Panc1 (cell line): ENCODE results near the gene CD300E. TPM values are rescaled to one million over a fixed set of nuclear protein-coding genes. Genes with fewer than 3 reads are reported as not detected.

Experiments used
- ATAC-seq: fragments of 200-7000 bp; cut with Tn5 transposase; 2 replicates; pipeline ENCODE4 v1.9.1; 2020; ENCODE audit warnings: mild to moderate bottlenecking, moderate library complexity
- BruUV-seq: library from RNA; stranded (reverse); fragments of 400-500 nt; replicated peaks from 2 replicates; lab custom pipeline; 2021; lab: Mats Ljungman, UMichigan
- CTCF ChIA-PET: fragments of 300-600 bp; sonication (Branson Sonifier 250); formaldehyde crosslinking; loops from one replicate; lab custom pipeline; 2022; ENCODE audit warnings: antibody characterized with exemption; lab: Charles Lee
- POLR2A ChIA-PET: fragments of 300-600 bp; sonication (Branson Sonifier 250); formaldehyde crosslinking; loops from one replicate; lab custom pipeline; 2022; ENCODE audit warnings: antibody characterized with exemption; lab: Charles Lee
- DNase-seq: peaks from one replicate; pipeline ENCODE4 v3.0.0-alpha.2; 2010; ENCODE audit warnings: low read depth, low spot score
- H3K27ac ChIP-seq: 2 replicates; pipeline ENCODE4 v1.5.1; 2011; ENCODE audit warnings: mild to moderate bottlenecking, low read length, inconsistent platforms
- H3K27me3 ChIP-seq: fragments of 200-500 bp; sonication (Bioruptor generic); 2 replicates; pipeline ENCODE4 v1.6.0; 2014; ENCODE audit warnings: low read length, inconsistent platforms; ENCODE audit not compliant: control insufficient read depth, insufficient read depth
- H3K36me3 ChIP-seq: fragments of 200-500 bp; sonication (Bioruptor generic); 2 replicates; pipeline ENCODE4 v1.5.1; 2014; ENCODE audit warnings: inconsistent platforms, mild to moderate bottlenecking, low read length, moderate library complexity; ENCODE audit not compliant: control insufficient read depth, insufficient read depth
- H3K4me1 ChIP-seq: 2 replicates; pipeline ENCODE4 v1.5.1; 2011; ENCODE audit warnings: inconsistent platforms, mild to moderate bottlenecking, low read length, moderate library complexity; ENCODE audit not compliant: control insufficient read depth, insufficient read depth
- H3K4me3 ChIP-seq, 2 experiments: 2 replicates each; pipeline ENCODE4 v1.5.1; 2011 to 2012; ENCODE audit warnings: low read depth in 2 of 2, low read length in 2 of 2, mild to moderate bottlenecking in 2 of 2, inconsistent platforms in 1 of 2, moderate library complexity in 1 of 2
- H3K9me3 ChIP-seq: fragments of 200-500 bp; sonication (Bioruptor generic); 2 replicates; pipeline ENCODE4 v1.5.1; 2014; ENCODE audit warnings: low read depth, mild to moderate bottlenecking, inconsistent platforms, low read length, moderate library complexity; ENCODE audit not compliant: control insufficient read depth, insufficient read depth
- CTCF ChIP-seq: fragments of 450-650 bp; IDR thresholded peaks from 2 replicates; pipeline ENCODE4 v1.5.1; 2017; ENCODE audit warnings: mild to moderate bottlenecking
- POLR2AphosphoS5 ChIP-seq: IDR thresholded peaks from 2 replicates; pipeline ENCODE4 v1.6.1; 2012; ENCODE audit warnings: mild to moderate bottlenecking, low read depth, low read length, moderate library complexity
- REST ChIP-seq, 2 experiments: IDR thresholded peaks; 2 replicates each; pipeline ENCODE4 v1.6.1; 2011 to 2012; ENCODE audit warnings: low read depth in 2 of 2, control low read depth in 1 of 2, low read length in 1 of 2, mild to moderate bottlenecking in 1 of 2, moderate library complexity in 1 of 2; ENCODE audit not compliant: insufficient read depth in 1 of 2
- SIN3A ChIP-seq: IDR thresholded peaks from 2 replicates; pipeline ENCODE4 v1.6.1; 2012; ENCODE audit warnings: low read depth, mild to moderate bottlenecking, low read length, moderate library complexity, borderline replicate concordance; ENCODE audit not compliant: insufficient read depth
- TCF7L2 ChIP-seq: IDR thresholded peaks from 2 replicates; pipeline ENCODE4 v1.6.1; 2011; ENCODE audit warnings: mild to moderate bottlenecking, low read depth, low read length, inconsistent platforms
- in situ Hi-C: cut with HindIII; loops from 2 replicates; pipeline ENCODE4 v1.10.0; 2016; ENCODE audit warnings: low sequenced_read_pairs, low pct_unique_long_range_greater_than_20kb
- intact Hi-C: fragments of 100-400 bp; cut with micrococcal nuclease; formaldehyde crosslinking; loops from one replicate; pipeline ENCODE4 v1.10.0; 2022; ENCODE audit not compliant: unreplicated experiment
- total RNA-seq: library from RNA; stranded (reverse); gene quantifications from one replicate; pipeline ENCODE4 v1.2.1, GENCODE V29; 2021; ENCODE audit not compliant: unreplicated experiment

The CD300E gene
- total RNA-seq, 1 experiment from 2014 or later = not detected

GRCh38 chr17:74616696-74617095 is 6.8 kb downstream of the CD300E start:
- TF ChIP-seq REST (IDR thresholded peaks at IDR 0.05; ENCODE audit: insufficient read depth in 1 of 2, low read depth in 2 of 2, low read length in 1 of 2) (no peak), CTCF (no peak), SIN3A (no peak)
- in situ Hi-C loops = no loop called here
- BruUV-seq = no TSS peak
- ATAC-seq (no peak), DNase-seq (no peak)
- intact Hi-C loops = no loop called here
- Histone ChIP-seq H3K4me3 (no peak overlapping the region), H3K36me3 (no peaks in the 10 kb centered on the region), H3K27ac (no peak overlapping the region), H3K27me3 (peaks cover 51% of the 10 kb centered on the region), H3K9me3 (no peaks in the 10 kb centered on the region), H3K4me1 (no peaks in the 10 kb centered on the region)
- CTCF ChIA-PET = no interaction called here
- POLR2A ChIA-PET = no interaction called here

- DNase-seq = no peak
- in situ Hi-C loops = no loop called here
These were observed 11.5 kb downstream of the CD300E start for GRCh38 chr17:74612046-74612445.

More at GRCh38 chr17:74612046-74612445, 11.5 kb downstream of the CD300E start:
- ChIA-PET CTCF (interaction anchor here (0.6 kb wide), 2 partner anchors 18 to 79 kb away, joined by 4 to 9 read pairs; no protein-coding TSS in a partner anchor), POLR2A (no interaction called here)
- no peak for ATAC-seq
- no peak overlapping the region for H3K27ac ChIP-seq
- H3K4me3 ChIP-seq = no peak overlapping the region
- no peaks in the 10 kb centered on the region for H3K9me3 ChIP-seq
- H3K36me3 ChIP-seq = no peaks in the 10 kb centered on the region
- TF ChIP-seq POLR2AphosphoS5 (no peak), SIN3A (no peak), REST (IDR thresholded peaks at IDR 0.05; ENCODE audit: insufficient read depth in 1 of 2, low read depth in 2 of 2, low read length in 1 of 2) (no peak), CTCF (no peak), TCF7L2 (no peak)
- intact Hi-C loops = no loop called here
- H3K4me1 ChIP-seq = no peaks in the 10 kb centered on the region
- H3K27me3 ChIP-seq = peaks cover 48% of the 10 kb centered on the region
- no TSS peak for BruUV-seq
